GM12872 (cell line): Measurements from ENCODE around the gene RHO.

ENCODE experiments used
- CTCF ChIP-seq: IDR thresholded peaks from 3 replicates; pipeline ENCODE4 v1.5.1; 2011; ENCODE audit warnings: low read depth, mild to moderate bottlenecking, low read length, moderate library complexity; ENCODE audit not compliant: insufficient read depth

Gene RHO

GRCh38 chr3:129521611-129522010 is 6.8 kb upstream of the RHO start:
- TF ChIP-seq CTCF = no peak

- no peak for TF ChIP-seq CTCF
Measured at GRCh38 chr3:129522953-129523352, 5.5 kb upstream of the RHO start.

GRCh38 chr3:129524081-129524480 is 4.4 kb upstream of the RHO start:
- no peak for TF ChIP-seq CTCF

GRCh38 chr3:129525341-129525968 is 3.0 kb upstream of the RHO start:
- no peak for TF ChIP-seq CTCF

GRCh38 chr3:129526121-129526900 is 2.1 kb upstream of the RHO start:
- TF ChIP-seq CTCF = no peak

- no peak for TF ChIP-seq CTCF
Measured at GRCh38 chr3:129527262-129527661, 1.2 kb upstream of the RHO start.

- no peak for TF ChIP-seq CTCF
Measured at GRCh38 chr3:129529436-129530210, 1.2 kb downstream of the RHO start.
